Muscle of arm (tissue), 12 donors: Measurements from ENCODE around the gene PAQR5. TPM values are rescaled to one million over a fixed set of nuclear protein-coding genes. Genes with fewer than 3 reads are reported as not detected.
A peak's percentile ranks its signal among the peaks of the same experiment; 100 is the strongest.
"Not testable (repeated sequence)": the region's sequence is repeated elsewhere in the genome, so short reads cannot be mapped to it uniquely, and the experiment has no call there.

ENCODE experiments used
- DNase-seq: peaks from one replicate; pipeline ENCODE4 v3.0.0-alpha.2; 2013
- polyA plus RNA-seq, 12 donors: library from polyadenylated mRNA; unstranded; fragments of 120-200 nt; gene quantifications; one replicate each; pipeline ENCODE4 v1.2.1, GENCODE V29; 2013; ENCODE audit not compliant: insufficient read length in 12 of 12

PAQR5 gene
- polyA plus RNA-seq, 12 donors, result 0.22 to 2.6 (median 0.60) TPM; not detected in 1

GRCh38 chr15:69351333-69351732, 52.6 kb downstream of the PAQR5 start:
- no peak for DNase-seq

GRCh38 chr15:69351884-69352283, 53.2 kb downstream of the PAQR5 start:
- DNase-seq, result no peak

- DNase-seq, result no peak
These were observed 59.4 kb downstream of the PAQR5 start for GRCh38 chr15:69357773-69358771.

- DNase-seq, result no peak
These were observed 60.1 kb downstream of the PAQR5 start for GRCh38 chr15:69358850-69359249.

- no peak for DNase-seq
These were observed 61.0 kb downstream of the PAQR5 start for GRCh38 chr15:69359722-69360121.

GRCh38 chr15:69360642-69361041, 61.9 kb downstream of the PAQR5 start:
- DNase-seq, result no peak

- no peak for DNase-seq
These were observed 68.5 kb downstream of the PAQR5 start for GRCh38 chr15:69367236-69367635.

- DNase-seq, result no peak
These were observed 70.9 kb downstream of the PAQR5 start for GRCh38 chr15:69369631-69370030.

GRCh38 chr15:69373406-69373805, 74.7 kb downstream of the PAQR5 start:
- DNase-seq, result no peak

- no peak for DNase-seq
These were observed 76.6 kb downstream of the PAQR5 start for GRCh38 chr15:69375151-69375790.

GRCh38 chr15:69377216-69377970, 78.7 kb downstream of the PAQR5 start:
- DNase-seq, result peak; percentile 24

- DNase-seq, result no peak
These were observed 81.5 kb downstream of the PAQR5 start for GRCh38 chr15:69380100-69380725.

- no peak for DNase-seq
These were observed 82.0 kb downstream of the PAQR5 start for GRCh38 chr15:69380726-69381105.

- not testable (repeated sequence) for DNase-seq
These were observed 83.5 kb downstream of the PAQR5 start for GRCh38 chr15:69382176-69382575.

- not testable (repeated sequence) for DNase-seq
These were observed 85.4 kb downstream of the PAQR5 start for GRCh38 chr15:69384066-69384465.

- no peak for DNase-seq
These were observed 86.2 kb downstream of the PAQR5 start for GRCh38 chr15:69384626-69385598.

GRCh38 chr15:69385831-69386230, 87.1 kb downstream of the PAQR5 start:
- no peak for DNase-seq

GRCh38 chr15:69386284-69386683, 87.6 kb downstream of the PAQR5 start:
- DNase-seq, result no peak

GRCh38 chr15:69388260-69388705, 89.6 kb downstream of the PAQR5 start:
- DNase-seq, result no peak

- no peak for DNase-seq
These were observed 90.7 kb downstream of the PAQR5 start for GRCh38 chr15:69389426-69389825.
